BLaER1 treated with 17β-estradiol and CSF1 and Interleukin-3, amounts not matched to agents 10 nM and 100 nM (cell line): ENCODE data around the gene ARID1B.
A peak's percentile ranks its signal among the peaks of the same experiment; 100 is the strongest.

ENCODE experiments used
- H3K27ac ChIP-seq, 11 experiments: shearing (Covaris generic); formaldehyde crosslinking; 2 replicates each; pipeline ENCODE4 v1.8.1; 2022
- H3K27me3 ChIP-seq, 11 experiments: shearing (Covaris generic); formaldehyde crosslinking; 2 replicates each; pipeline ENCODE4 v1.8.1; 2022
- H3K36me3 ChIP-seq, 11 experiments: shearing (Covaris generic); formaldehyde crosslinking; 2 replicates each; pipeline ENCODE4 v1.8.1; 2022
- H3K4me1 ChIP-seq, 10 experiments: shearing (Covaris generic); formaldehyde crosslinking; 2 replicates each; pipeline ENCODE4 v1.8.1; 2022
- H3K4me2 ChIP-seq, 11 experiments: shearing (Covaris generic); formaldehyde crosslinking; 2 replicates each; pipeline ENCODE4 v1.8.1; 2022
- H3K4me3 ChIP-seq, 10 experiments: shearing (Covaris generic); formaldehyde crosslinking; 2 replicates each; pipeline ENCODE4 v1.8.1; 2022
- H3K9ac ChIP-seq, 11 experiments: shearing (Covaris generic); formaldehyde crosslinking; 2 replicates each; pipeline ENCODE4 v1.8.1; 2022
- H3K9me3 ChIP-seq, 11 experiments: shearing (Covaris generic); formaldehyde crosslinking; replicated peaks in 1 of 11; 2 replicates each; pipeline ENCODE4 v1.8.1; 2022
- H4K20me1 ChIP-seq, 11 experiments: shearing (Covaris generic); formaldehyde crosslinking; 2 replicates each; pipeline ENCODE4 v1.8.1; 2022
- Cebpa-rat ChIP-seq, 11 experiments: shearing (Covaris generic); IDR thresholded peaks; 2 replicates each; pipeline ENCODE4 v1.8.1; 2022

The ARID1B gene

DNA sequence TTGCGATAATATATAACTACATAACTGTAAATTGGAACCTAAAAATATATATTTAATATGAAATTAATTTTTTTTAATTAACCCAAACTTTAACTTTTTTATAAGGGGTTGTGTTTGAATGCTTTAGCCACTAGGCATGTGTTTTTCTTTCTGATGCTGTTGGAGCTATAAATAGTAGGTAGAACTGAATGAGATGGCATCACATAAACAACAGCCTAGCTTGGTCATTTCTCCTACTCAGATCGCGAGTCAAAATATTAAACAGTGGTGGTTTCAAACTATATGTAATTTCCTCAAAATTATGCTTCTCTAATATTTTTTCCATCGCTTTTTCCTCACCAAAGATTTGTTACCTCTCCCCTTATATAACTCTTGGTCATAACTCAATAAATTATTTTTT lies 243.2 kb downstream of the ARID1B start:
- H3K27me3 ChIP-seq, result no peaks in the 10 kb centered on the region
- peak overlapping the region; percentile 70 to 85 (median 78) for H3K4me3 ChIP-seq
- peaks cover 50 to 66% (median 56%) of the 10 kb centered on the region in 10 experiments for H3K4me1 ChIP-seq
- no peak for TF ChIP-seq Cebpa-rat (IDR thresholded peaks at IDR 0.05)
- peak overlapping the region; percentile 96 to 100 (median 99) for H3K9ac ChIP-seq
- H3K9me3 ChIP-seq, result peaks cover 0 to 3% (median 0%) of the 10 kb centered on the region in 11 experiments; a peak in 5 of 22 replicates
- no peaks in the 10 kb centered on the region for H3K36me3 ChIP-seq
- peak overlapping the region; percentile 74 to 92 (median 86) for H3K4me2 ChIP-seq
- peak overlapping the region; percentile 96 to 100 (median 99) for H3K27ac ChIP-seq
- H4K20me1 ChIP-seq, result peaks cover 7 to 78% (median 69%) of the 10 kb centered on the region in 11 experiments; a peak in 19 of 22 replicates

DNA sequence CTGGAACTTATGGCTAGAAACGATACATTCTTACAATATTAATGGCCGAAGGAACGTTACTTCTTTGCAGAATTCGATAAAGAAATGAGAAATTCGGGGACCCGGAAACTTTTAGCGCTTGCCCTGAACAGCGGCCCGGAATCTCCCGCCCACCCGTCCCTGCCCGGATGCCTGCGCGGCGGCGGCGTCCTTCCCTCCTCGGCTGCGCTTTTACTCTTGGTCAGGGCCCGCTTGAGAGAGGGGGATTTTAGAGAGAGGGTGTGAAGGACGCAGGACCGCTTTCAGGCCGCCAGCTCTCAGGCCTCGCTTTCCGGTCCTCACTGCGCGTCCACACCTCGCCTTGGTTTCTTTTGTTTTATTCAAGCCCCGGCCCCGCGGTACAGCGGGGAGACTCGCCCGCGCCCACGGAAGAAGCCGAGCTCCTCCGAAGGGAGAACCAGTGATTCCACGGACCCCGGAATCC lies 243.7 kb downstream of the ARID1B start:
- peak overlapping the region; percentile 96 to 100 (median 99) for H3K9ac ChIP-seq
- TF ChIP-seq Cebpa-rat (IDR thresholded peaks at IDR 0.05), result no peak
- peaks cover 0 to 8% (median 0%) of the 10 kb centered on the region in 11 experiments; a peak in 7 of 22 replicates for H3K9me3 ChIP-seq
- H4K20me1 ChIP-seq, result peaks cover 2 to 78% (median 69%) of the 10 kb centered on the region in 11 experiments; a peak in 18 of 22 replicates
- H3K36me3 ChIP-seq, result no peaks in the 10 kb centered on the region
- peak overlapping the region; percentile 74 to 92 (median 86) for H3K4me2 ChIP-seq
- peaks cover 50 to 66% (median 56%) of the 10 kb centered on the region in 10 experiments for H3K4me1 ChIP-seq
- H3K27ac ChIP-seq, result peak overlapping the region; percentile 96 to 100 (median 99)
- H3K4me3 ChIP-seq, result peak overlapping the region; percentile 70 to 85 (median 78)
- H3K27me3 ChIP-seq, result no peaks in the 10 kb centered on the region

- Histone ChIP-seq H3K9ac (peak overlapping the region; percentile 96 to 100 (median 99)), H3K27ac (peak overlapping the region; percentile 96 to 100 (median 99)), H3K4me2 (peak overlapping the region; percentile 74 to 92 (median 86)), H3K27me3 (no peaks in the 10 kb centered on the region), H4K20me1 (peaks cover 0 to 78% (median 66%) of the 10 kb centered on the region in 11 experiments; a peak in 18 of 22 replicates), H3K9me3 (peaks cover 0 to 9% (median 0%) of the 10 kb centered on the region in 11 experiments; a peak in 7 of 22 replicates), H3K4me3 (peak overlapping the region; percentile 70 to 85 (median 78)), H3K36me3 (peaks cover 0 to 5% (median 2%) of the 10 kb centered on the region in 11 experiments; a peak in 5 of 22 replicates), H3K4me1 (peaks cover 50 to 66% (median 56%) of the 10 kb centered on the region in 10 experiments)
- no peak for TF ChIP-seq Cebpa-rat (IDR thresholded peaks at IDR 0.05)
Measured at GRCh38 chr6:157021344-157021992, 244.3 kb downstream of the ARID1B start.

DNA sequence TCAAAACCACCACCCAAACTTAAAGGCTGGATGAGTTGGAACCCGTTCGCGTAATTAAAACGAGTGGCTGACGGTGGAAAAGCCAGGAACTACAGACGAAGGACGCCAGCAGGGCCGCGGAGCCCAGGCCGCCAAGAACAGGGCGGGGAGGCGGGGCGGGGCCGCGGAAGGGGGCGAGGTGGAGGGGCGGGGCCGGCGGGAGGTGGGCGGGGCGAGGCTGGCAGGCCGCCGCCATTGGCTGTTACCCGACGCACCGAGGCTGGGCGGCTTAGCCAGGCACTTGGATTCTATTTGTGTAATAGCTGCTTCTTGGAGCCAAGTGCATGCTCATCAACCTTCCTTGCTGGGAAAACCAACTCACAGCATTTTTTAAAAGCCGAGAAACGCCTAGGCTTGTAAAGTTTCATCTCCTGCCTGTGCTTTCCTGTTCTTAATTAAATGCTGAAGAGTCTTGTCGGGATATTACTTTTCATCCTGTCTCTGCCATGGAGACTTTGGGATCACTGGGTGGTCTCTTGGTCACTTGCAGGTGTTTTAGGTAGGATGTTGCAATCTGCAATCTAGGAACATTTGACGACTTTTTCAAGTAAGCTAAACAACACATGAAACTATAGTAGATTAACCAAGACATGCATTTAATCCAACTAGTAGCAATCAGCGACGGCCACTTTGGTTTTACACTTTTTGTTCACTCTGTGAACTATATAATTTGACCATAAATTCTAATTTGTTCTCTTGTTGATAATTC lies 245.0 kb downstream of the ARID1B start:
- H3K9ac ChIP-seq, result peak overlapping the region; percentile 96 to 100 (median 99)
- peaks cover 0 to 77% (median 59%) of the 10 kb centered on the region in 11 experiments; a peak in 17 of 22 replicates for H4K20me1 ChIP-seq
- peak overlapping the region; percentile 70 to 85 (median 78) for H3K4me3 ChIP-seq
- peak overlapping the region; percentile 96 to 100 (median 99) for H3K27ac ChIP-seq
- peaks cover 50 to 59% (median 56%) of the 10 kb centered on the region in 10 experiments for H3K4me1 ChIP-seq
- peaks cover 0 to 9% (median 4%) of the 10 kb centered on the region in 11 experiments; a peak in 6 of 22 replicates for H3K36me3 ChIP-seq
- H3K9me3 ChIP-seq, result peaks cover 0 to 9% (median 0%) of the 10 kb centered on the region in 11 experiments; a peak in 7 of 22 replicates
- H3K27me3 ChIP-seq, result no peaks in the 10 kb centered on the region
- peak overlapping the region; percentile 74 to 98 (median 86) for H3K4me2 ChIP-seq
- TF ChIP-seq Cebpa-rat (IDR thresholded peaks at IDR 0.05), result no peak

DNA sequence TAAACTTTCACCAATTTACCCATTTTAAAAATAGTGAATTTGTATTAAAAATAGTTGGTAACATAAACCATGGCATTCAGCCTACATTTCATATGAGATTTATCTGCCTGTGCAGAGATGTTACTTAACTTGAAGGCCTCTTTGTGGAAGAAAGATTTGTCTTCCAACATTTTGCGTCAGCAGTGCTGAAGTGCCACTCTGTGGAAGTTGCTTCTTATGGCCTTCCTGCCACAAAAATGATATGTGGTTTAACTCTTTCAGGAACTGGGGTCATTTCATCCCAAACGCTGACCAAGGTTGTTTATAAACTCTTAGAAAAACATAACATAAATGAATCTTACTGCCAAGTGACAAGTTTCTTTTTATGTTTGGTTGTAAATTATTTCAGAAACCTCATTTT lies 246.8 kb downstream of the ARID1B start:
- H4K20me1 ChIP-seq, result peaks cover 0 to 70% (median 41%) of the 10 kb centered on the region in 11 experiments; a peak in 17 of 22 replicates
- peak overlapping the region; percentile 29 to 98 (median 72); a peak in 21 of 22 replicates for H3K4me2 ChIP-seq
- peaks cover 34 to 42% (median 39%) of the 10 kb centered on the region in 10 experiments for H3K4me1 ChIP-seq

DNA sequence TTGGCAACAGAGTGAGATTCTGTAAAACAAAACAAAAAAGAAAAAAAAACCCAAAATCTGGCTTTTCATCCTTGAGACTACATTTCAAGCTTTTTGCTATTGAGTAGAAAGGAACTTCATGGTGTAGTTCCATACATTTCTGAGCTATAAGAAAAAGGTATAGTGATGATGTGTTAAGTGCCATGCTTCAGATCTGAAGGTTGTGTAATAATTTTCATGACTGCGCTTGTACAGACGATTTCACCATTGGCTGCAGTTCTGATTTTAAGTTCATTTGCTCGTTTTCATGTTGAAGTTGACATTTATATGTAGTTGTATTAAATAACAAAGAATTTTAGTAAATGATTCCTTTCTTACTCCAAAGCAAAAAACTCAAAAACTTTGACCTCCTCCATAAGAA lies 247.6 kb downstream of the ARID1B start:
- H3K4me1 ChIP-seq, result peaks cover 26 to 34% (median 31%) of the 10 kb centered on the region in 10 experiments
- no peak overlapping the region for H3K9ac ChIP-seq
- peaks cover 0 to 19% (median 10%) of the 10 kb centered on the region in 11 experiments; a peak in 16 of 22 replicates for H3K36me3 ChIP-seq
- no peak for TF ChIP-seq Cebpa-rat (IDR thresholded peaks at IDR 0.05)
- peak overlapping the region in 3 of 11 experiments; percentile 86 to 98 (median 95); a peak in 5 of 22 replicates for H3K4me2 ChIP-seq
- H3K27ac ChIP-seq, result no peak overlapping the region
- H3K4me3 ChIP-seq, result no peak overlapping the region
- no peaks in the 10 kb centered on the region for H3K27me3 ChIP-seq
- H4K20me1 ChIP-seq, result peaks cover 0 to 70% (median 38%) of the 10 kb centered on the region in 11 experiments; a peak in 16 of 22 replicates
- H3K9me3 ChIP-seq, result peaks cover 0 to 13% (median 5%) of the 10 kb centered on the region in 11 experiments; a peak in 9 of 22 replicates

More for the DNA sequence above, 246.8 kb downstream of the ARID1B start:
- H3K9ac ChIP-seq, result 0 out of 22 replicates have a peak overlapping the region, but pooled peaks of 1 of the 11 experiments have one; percentile 2
- no peak overlapping the region for H3K4me3 ChIP-seq
- H3K9me3 ChIP-seq, result peaks cover 0 to 9% (median 0%) of the 10 kb centered on the region in 11 experiments; a peak in 7 of 22 replicates
- H3K27me3 ChIP-seq, result no peaks in the 10 kb centered on the region
- peaks cover 0 to 11% (median 5%) of the 10 kb centered on the region in 11 experiments; a peak in 6 of 22 replicates for H3K36me3 ChIP-seq
- TF ChIP-seq Cebpa-rat (IDR thresholded peaks at IDR 0.05), result no peak
- peak overlapping the region in 1 of 11 experiments; percentile 18; a peak in 1 of 22 replicates for H3K27ac ChIP-seq

GRCh38 chr6:157025437-157025836 lies 248.3 kb downstream of the ARID1B start:
- peaks cover 0 to 77% (median 41%) of the 10 kb centered on the region in 11 experiments; a peak in 16 of 22 replicates for H4K20me1 ChIP-seq
- peaks cover 0 to 24% (median 12%) of the 10 kb centered on the region in 11 experiments; a peak in 17 of 22 replicates for H3K36me3 ChIP-seq
- no peaks in the 10 kb centered on the region for H3K27me3 ChIP-seq
- peaks cover 0 to 19% (median 7%) of the 10 kb centered on the region in 11 experiments; a peak in 9 of 22 replicates for H3K9me3 ChIP-seq
- peaks cover 21 to 27% (median 25%) of the 10 kb centered on the region in 10 experiments for H3K4me1 ChIP-seq
- H3K9ac ChIP-seq, result no peak overlapping the region
- no peak for TF ChIP-seq Cebpa-rat (IDR thresholded peaks at IDR 0.05)
- H3K4me3 ChIP-seq, result no peak overlapping the region
- H3K4me2 ChIP-seq, result no peak overlapping the region
- H3K27ac ChIP-seq, result no peak overlapping the region

DNA sequence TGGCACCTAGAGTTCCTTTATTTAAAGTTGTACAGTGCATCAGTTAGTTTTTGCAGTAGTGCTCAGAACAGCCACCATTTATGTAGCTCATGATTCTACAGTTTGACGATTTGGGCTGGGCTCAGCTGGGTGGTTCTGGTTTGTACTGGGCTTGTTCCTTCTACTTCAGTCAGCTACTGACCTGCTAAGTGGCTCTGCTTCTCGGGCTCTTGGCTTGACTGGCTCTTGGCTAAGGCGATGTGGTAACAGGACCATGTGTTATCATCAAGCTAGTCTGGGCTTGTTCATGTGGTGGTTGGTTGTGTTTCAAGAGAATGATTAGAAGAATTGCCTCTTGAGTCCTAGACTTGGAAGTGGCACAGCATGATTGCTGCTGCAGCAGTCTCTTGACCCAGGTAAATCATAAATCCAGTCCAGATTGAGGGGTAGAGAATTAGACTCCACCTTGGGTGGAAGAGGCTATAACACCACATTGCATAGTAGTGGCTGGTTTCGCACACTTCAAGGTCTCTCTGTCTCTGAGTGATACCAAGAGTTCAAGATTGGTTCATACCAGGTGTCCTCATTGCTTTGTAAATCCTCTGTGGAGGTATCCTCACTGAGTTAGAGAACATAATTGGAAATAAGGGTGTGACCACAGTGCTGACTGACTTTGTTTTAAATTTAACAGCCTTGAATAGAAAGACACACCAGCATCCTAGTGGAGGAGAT lies 253.0 kb downstream of the ARID1B start:
- Histone ChIP-seq H4K20me1 (peaks cover 0 to 90% (median 62%) of the 10 kb centered on the region in 11 experiments; a peak in 18 of 22 replicates), H3K4me3 (no peak overlapping the region), H3K4me2 (no peak overlapping the region), H3K27me3 (no peaks in the 10 kb centered on the region), H3K9me3 (peaks cover 0 to 19% (median 7%) of the 10 kb centered on the region in 11 experiments; a peak in 9 of 22 replicates), H3K9ac (no peak overlapping the region), H3K4me1 (peaks cover 11 to 28% (median 24%) of the 10 kb centered on the region in 10 experiments), H3K27ac (no peak overlapping the region), H3K36me3 (peaks cover 0 to 24% (median 12%) of the 10 kb centered on the region in 11 experiments; a peak in 17 of 22 replicates)
- no peak for TF ChIP-seq Cebpa-rat (IDR thresholded peaks at IDR 0.05)
